CD14-positive monocyte (primary cell): ENCODE data around the gene ICAM5. TPM values are rescaled to one million over a fixed set of nuclear protein-coding genes. Genes with fewer than 3 reads are reported as not detected.
A peak's percentile ranks its signal among the peaks of the same experiment; 100 is the strongest.

Source experiments
- DNase-seq, 3 donors: peaks; one replicate each; pipeline ENCODE4 v3.0.0-alpha.2; 2011 to 2022
- H2AFZ ChIP-seq: 2 replicates; pipeline ENCODE4 v1.6.0; 2012; ENCODE audit warnings: mild to moderate bottlenecking, low read depth, low read length, inconsistent platforms; ENCODE audit not compliant: insufficient read depth, poor library complexity, severe bottlenecking
- H3K27ac ChIP-seq, 2 donors: 1 replicate in 1 of 2; 2 replicates in 1 of 2; pipeline ENCODE4 v1.5.1; 2012 to 2013; ENCODE audit warnings: low read length in 2 of 2, control low read depth in 1 of 2, inconsistent platforms in 1 of 2, low read depth in 1 of 2, mild to moderate bottlenecking in 1 of 2
- H3K27me3 ChIP-seq, 2 donors: one replicate each; pipeline versions ENCODE4 v1.6.0 to v1.6.1; 2011 to 2013; ENCODE audit warnings: low read length in 2 of 2; ENCODE audit not compliant: control insufficient read depth in 2 of 2, insufficient read depth in 2 of 2
- H3K36me3 ChIP-seq, 2 donors: replicated peaks in 1 of 2; 1 replicate in 1 of 2; 2 replicates in 1 of 2; pipeline versions ENCODE4 v1.5.1 to v1.6.1; 2012 to 2013; ENCODE audit warnings: low read length in 2 of 2, control low read depth in 1 of 2, inconsistent platforms in 1 of 2, mild to moderate bottlenecking in 1 of 2; ENCODE audit not compliant: insufficient read depth in 2 of 2, control insufficient read depth in 1 of 2
- H3K4me1 ChIP-seq, 2 donors: 1 replicate in 1 of 2; 2 replicates in 1 of 2; pipeline versions ENCODE4 v1.5.1 to v1.6.1; 2012 to 2013; ENCODE audit warnings: low read length in 2 of 2, control low read depth in 1 of 2, inconsistent platforms in 1 of 2, mild to moderate bottlenecking in 1 of 2, moderate library complexity in 1 of 2; ENCODE audit not compliant: insufficient read depth in 2 of 2, control insufficient read depth in 1 of 2
- H3K4me2 ChIP-seq: replicated peaks from 2 replicates; pipeline ENCODE3; 2012; ENCODE audit warnings: low read length, moderate library complexity, mild to moderate bottlenecking; ENCODE audit not compliant: poor library complexity, severe bottlenecking; ENCODE audit errors: extremely low read depth
- H3K4me3 ChIP-seq, 3 experiments: fragments of 200-600 bp in 1 of 3; sonication (generic) in 1 of 3; replicated peaks in 1 of 3; 1 replicate in 2 of 3; 2 replicates in 1 of 3; pipeline ENCODE4 v1.5.1; 2011 to 2013; ENCODE audit warnings: low read length in 3 of 3, mild to moderate bottlenecking in 3 of 3, control low read depth in 2 of 3, low read depth in 2 of 3, inconsistent platforms in 1 of 3, moderate library complexity in 1 of 3
- H3K79me2 ChIP-seq: 2 replicates; pipeline ENCODE4 v1.6.0; 2012; ENCODE audit warnings: mild to moderate bottlenecking, control low read depth, inconsistent platforms, low read length, moderate library complexity; ENCODE audit not compliant: insufficient read depth
- H3K9ac ChIP-seq: 2 replicates; pipeline ENCODE4 v1.6.0; 2017; ENCODE audit warnings: low read length, mild to moderate bottlenecking; ENCODE audit not compliant: insufficient read depth, poor library complexity, severe bottlenecking
- H3K9me3 ChIP-seq, 2 donors: replicated peaks in 1 of 2; 1 replicate in 1 of 2; 2 replicates in 1 of 2; pipeline versions ENCODE4 v1.5.1 to v1.6.1; 2012 to 2013; ENCODE audit warnings: low read length in 2 of 2, control low read depth in 1 of 2; ENCODE audit not compliant: control insufficient read depth in 1 of 2, insufficient read depth in 1 of 2
- H4K20me1 ChIP-seq: 2 replicates; pipeline ENCODE4 v1.6.0; 2012; ENCODE audit warnings: mild to moderate bottlenecking, low read length, control low read depth, moderate library complexity; ENCODE audit not compliant: insufficient read depth
- H3K27ac Mint-ChIP-seq, 7 donors: one replicate each; pipeline ENCODE4 v1.8.0; 2020; ENCODE audit warnings: mild to moderate bottlenecking in 7 of 7, mixed read lengths in 7 of 7, moderate library complexity in 6 of 7, inconsistent platforms in 2 of 7
- H3K27me3 Mint-ChIP-seq, 3 donors: one replicate each; pipeline ENCODE4 v1.8.0; 2021 to 2022; ENCODE audit warnings: low read depth in 3 of 3, mild to moderate bottlenecking in 3 of 3, mixed read lengths in 3 of 3, moderate library complexity in 3 of 3, inconsistent platforms in 1 of 3
- H3K36me3 Mint-ChIP-seq, 2 donors: one replicate each; pipeline ENCODE4 v1.8.0; 2020; ENCODE audit warnings: mixed read lengths in 2 of 2, inconsistent platforms in 1 of 2, mild to moderate bottlenecking in 1 of 2
- H3K4me1 Mint-ChIP-seq: one replicate; pipeline ENCODE4 v1.8.0; 2020; ENCODE audit warnings: mild to moderate bottlenecking, mixed read lengths
- H3K4me3 Mint-ChIP-seq, 2 donors: one replicate each; pipeline ENCODE4 v1.8.0; 2020; ENCODE audit warnings: mild to moderate bottlenecking in 2 of 2, mixed read lengths in 2 of 2, moderate library complexity in 1 of 2
- H3K9me3 Mint-ChIP-seq, 7 donors: one replicate each; pipeline ENCODE4 v1.8.0; 2020 to 2022; ENCODE audit warnings: mixed read lengths in 7 of 7, mild to moderate bottlenecking in 6 of 7, moderate library complexity in 6 of 7, inconsistent platforms in 2 of 7
- CTCF ChIP-seq: fragments of 200-600 bp; IDR thresholded peaks from one replicate; pipeline ENCODE4 v1.8.0; 2022; ENCODE audit warnings: antibody characterized with exemption, mild to moderate bottlenecking
- WGBS: methylation state at CpG from one replicate; pipeline ENCODE4 v1.1.5; 2013; ENCODE audit warnings: missing lambda C conversion rate; ENCODE audit not compliant: insufficient coverage; 5-methylcytosine and 5-hydroxymethylcytosine counted together
- intact Hi-C, 2 donors: fragments of 100-400 bp; cut with micrococcal nuclease; formaldehyde crosslinking; loops; one replicate each; pipeline versions ENCODE4 v1.15.0 to v1.15.1; 2023
- polyA plus RNA-seq, 3 donors: library from polyadenylated mRNA; depleted of rRNA in 1 of 3; unstranded in 2 of 3; stranded (reverse) in 1 of 3; fragments of 300-500 nt in 2 of 3; fragments of >200 nt in 1 of 3; fragmentation: Illumina TruSeq in 2 of 3; gene quantifications; 1 replicate in 2 of 3; 2 replicates in 1 of 3; pipeline ENCODE4 v1.2.3, GENCODE V29; 2012 to 2021

ICAM5 gene
- polyA plus RNA-seq, 3 donors = 0.21 to 2.1 TPM; not detected in 1

GRCh38 chr19:10305139-10305806, 15.5 kb downstream of the ICAM5 start:
- peak; percentile 79 to 92 (median 84) for DNase-seq
- peak overlapping the region; percentile 58 to 81 for H3K4me3 Mint-ChIP-seq
- no peaks in the 10 kb centered on the region for H3K9me3 Mint-ChIP-seq
- Histone ChIP-seq H3K4me2 (peak overlapping the region; percentile 69), H3K4me1 (peaks cover 32 to 41% of the 10 kb centered on the region in 2 donors), H3K36me3 (no peaks in the 10 kb centered on the region), H2AFZ (peak overlapping the region; percentile 70), H3K27ac (peak overlapping the region; percentile 55 to 92), H3K79me2 (no peaks in the 10 kb centered on the region), H3K27me3 (no peaks in the 10 kb centered on the region), H3K9ac (peak overlapping the region; percentile 59), H3K9me3 (no peaks in the 10 kb centered on the region), H3K4me3 (peak overlapping the region; percentile 0 to 68 (median 25)), H4K20me1 (no peaks in the 10 kb centered on the region)
- TF ChIP-seq CTCF = no peak
- peaks cover 0 to 12% (median 4%) of the 10 kb centered on the region in 3 donors for H3K27me3 Mint-ChIP-seq
- H3K27ac Mint-ChIP-seq = peak overlapping the region; percentile 89 to 97 (median 93)
- peaks cover 2 to 6% of the 10 kb centered on the region in 2 donors for H3K36me3 Mint-ChIP-seq
- H3K4me1 Mint-ChIP-seq = peaks cover 32% of the 10 kb centered on the region
- intact Hi-C loops = no loop called here
- WGBS = 4% methylated on average over 11 of the region's 17 CpGs

- Mint-ChIP-seq H3K27me3 (peaks cover 2 to 9% (median 3%) of the 10 kb centered on the region in 3 donors), H3K36me3 (peaks cover 2 to 8% of the 10 kb centered on the region in 2 donors), H3K4me3 (no peak overlapping the region), H3K27ac (peak overlapping the region in 2 of 7 donors; percentile 7 to 40), H3K4me1 (peaks cover 29% of the 10 kb centered on the region), H3K9me3 (no peaks in the 10 kb centered on the region)
- Histone ChIP-seq H3K4me3 (no peak overlapping the region), H2AFZ (no peak overlapping the region), H3K4me1 (peaks cover 26 to 33% of the 10 kb centered on the region in 2 donors), H4K20me1 (no peaks in the 10 kb centered on the region), H3K79me2 (no peaks in the 10 kb centered on the region), H3K36me3 (no peaks in the 10 kb centered on the region), H3K4me2 (no peak overlapping the region), H3K9me3 (no peaks in the 10 kb centered on the region), H3K27ac (no peak overlapping the region), H3K9ac (no peak overlapping the region), H3K27me3 (no peaks in the 10 kb centered on the region)
- intact Hi-C loops = no loop called here
- DNase-seq = no peak
- no peak for TF ChIP-seq CTCF
- WGBS = no CpG with 5 or more reads among the region's 5 CpGs
These were observed 16.6 kb downstream of the ICAM5 start for GRCh38 chr19:10306327-10306726.
